ENCODE data around the gene SIK3.
"Not testable (repeated sequence)": the region's sequence is repeated elsewhere in the genome, so short reads cannot be mapped to it uniquely, and the experiment has no call there.

The SIK3 gene

GRCh38 chr11:116855413-116855812 lies 242.8 kb downstream of the SIK3 start:
- DNase-seq: no peak

- DNase-seq: no peak
These were observed 244.7 kb downstream of the SIK3 start for GRCh38 chr11:116853461-116854073.

- DNase-seq: no peak
These were observed 245.8 kb downstream of the SIK3 start for GRCh38 chr11:116852261-116853031.

- DNase-seq: no peak
These were observed 246.6 kb downstream of the SIK3 start for GRCh38 chr11:116851626-116852025.

- no peak for DNase-seq
These were observed 248.7 kb downstream of the SIK3 start for GRCh38 chr11:116849486-116849885.

GRCh38 chr11:116849060-116849459 lies 249.2 kb downstream of the SIK3 start:
- no peak for DNase-seq

GRCh38 chr11:116847612-116848011 lies 250.6 kb downstream of the SIK3 start:
- DNase-seq: no peak

- no peak for DNase-seq
These were observed 253.5 kb downstream of the SIK3 start for GRCh38 chr11:116844722-116845121.

GRCh38 chr11:116843661-116844060 lies 254.6 kb downstream of the SIK3 start:
- no peak for DNase-seq

- no peak for DNase-seq
These were observed 255.3 kb downstream of the SIK3 start for GRCh38 chr11:116842909-116843308.

- DNase-seq: no peak
These were observed 256.1 kb downstream of the SIK3 start for GRCh38 chr11:116842117-116842516.

- no peak for DNase-seq
These were observed 257.4 kb downstream of the SIK3 start for GRCh38 chr11:116840746-116841296.

- no peak for DNase-seq
These were observed 257.9 kb downstream of the SIK3 start for GRCh38 chr11:116840224-116840745.

- DNase-seq: no peak
These were observed 259.7 kb downstream of the SIK3 start for GRCh38 chr11:116838321-116839084.

GRCh38 chr11:116837231-116838091 lies 260.8 kb downstream of the SIK3 start, which contains the start of gene APOA1:
Gene APOA1 (minus strand): TSS chr11:116837622. CDS start chr11:116837387, 235 bp downstream.
- no peak for DNase-seq

- no peak for DNase-seq
These were observed 261.6 kb downstream of the SIK3 start for GRCh38 chr11:116836632-116836991.

GRCh38 chr11:116835791-116836631 lies 262.2 kb downstream of the SIK3 start:
- peak; percentile 96 for DNase-seq

GRCh38 chr11:116835042-116835772 lies 263.0 kb downstream of the SIK3 start:
- peak; percentile 80 for DNase-seq

GRCh38 chr11:116834535-116835041 lies 263.6 kb downstream of the SIK3 start:
- not testable (repeated sequence) for DNase-seq

Data from DMS79 treated with DMSO at 0.1 percent for 48 hours (cell line).